GM18505 (cell line): Measurements from ENCODE around the gene C11orf52.
A peak's percentile ranks its signal among the peaks of the same experiment; 100 is the strongest.

Experiments used
- ATAC-seq: cut with Tn5 transposase; IDR thresholded peaks from one replicate; pipeline ENCODE4 v1.9.1; 2021; ENCODE audit not compliant: unreplicated experiment
- POLR2A ChIP-seq: IDR thresholded peaks from 4 replicates; pipeline ENCODE4 v1.6.1; 2011; ENCODE audit warnings: borderline replicate concordance; ENCODE audit not compliant: insufficient read depth, insufficient read length; ENCODE audit errors: extremely low read depth

The C11orf52 gene

GRCh38 chr11:111938687-111939160, 20.0 kb downstream of the C11orf52 start:
- no peak for TF ChIP-seq POLR2A
- peak; percentile 76 for ATAC-seq

DNA sequence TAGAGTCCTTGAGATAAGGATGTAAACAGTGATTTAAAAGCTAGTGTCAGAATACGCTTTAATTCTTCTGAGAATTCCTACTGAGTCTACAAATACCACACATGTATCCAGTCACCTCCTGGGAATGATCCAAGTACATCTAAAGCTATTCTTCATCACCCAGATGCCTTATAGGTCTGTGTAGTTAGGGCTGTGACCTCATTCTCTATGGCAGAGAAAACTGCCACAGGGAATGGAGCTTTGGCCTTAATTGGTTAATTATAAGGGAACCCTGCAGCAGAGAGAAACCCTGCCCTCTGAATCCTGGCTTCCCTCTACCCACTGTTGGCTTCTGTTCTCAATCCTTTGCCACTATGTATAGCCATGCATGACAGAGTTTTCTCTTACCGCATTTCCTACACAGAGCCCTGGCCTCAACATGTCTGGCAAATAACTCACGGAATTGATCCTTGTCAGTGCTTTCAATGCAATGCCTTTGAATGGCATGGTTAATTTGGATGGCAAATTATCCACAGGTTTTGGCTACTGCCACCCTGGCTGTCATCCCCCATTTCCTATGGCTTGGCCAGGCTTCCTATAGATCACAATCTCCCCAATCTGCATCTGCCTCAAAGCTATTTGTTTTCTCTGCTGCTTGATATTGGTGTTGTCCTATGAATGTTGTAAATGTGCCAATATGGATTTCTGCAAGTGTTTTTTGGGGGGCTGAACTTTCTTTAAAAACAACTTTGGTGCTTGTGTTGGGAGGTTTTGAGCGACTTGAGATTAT, 21.3 kb downstream of the C11orf52 start:
- TF ChIP-seq POLR2A, result no peak
- ATAC-seq, result no peak

GRCh38 chr11:111941963-111942362, 23.2 kb downstream of the C11orf52 start:
- no peak for TF ChIP-seq POLR2A
- ATAC-seq, result no peak

DNA sequence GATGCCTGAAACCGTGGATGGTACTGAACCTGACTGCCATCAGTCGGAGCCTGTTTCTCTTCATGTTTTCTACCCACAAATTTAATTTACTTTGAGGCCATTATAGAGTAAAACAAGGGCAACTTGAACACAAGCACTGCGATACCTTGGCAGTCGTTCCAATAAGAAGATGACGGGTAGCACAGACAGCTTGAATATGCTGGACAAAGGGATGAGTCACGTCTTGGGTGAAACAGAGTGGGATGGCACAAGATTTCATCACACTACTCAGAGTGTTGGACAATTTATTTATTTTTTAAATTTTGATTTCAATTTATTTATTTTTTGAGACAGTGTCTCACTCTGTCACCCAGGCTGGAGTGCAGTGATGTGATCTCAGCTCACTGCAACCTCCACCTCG, 24.1 kb downstream of the C11orf52 start:
- TF ChIP-seq POLR2A, result no peak
- ATAC-seq, result no peak

DNA sequence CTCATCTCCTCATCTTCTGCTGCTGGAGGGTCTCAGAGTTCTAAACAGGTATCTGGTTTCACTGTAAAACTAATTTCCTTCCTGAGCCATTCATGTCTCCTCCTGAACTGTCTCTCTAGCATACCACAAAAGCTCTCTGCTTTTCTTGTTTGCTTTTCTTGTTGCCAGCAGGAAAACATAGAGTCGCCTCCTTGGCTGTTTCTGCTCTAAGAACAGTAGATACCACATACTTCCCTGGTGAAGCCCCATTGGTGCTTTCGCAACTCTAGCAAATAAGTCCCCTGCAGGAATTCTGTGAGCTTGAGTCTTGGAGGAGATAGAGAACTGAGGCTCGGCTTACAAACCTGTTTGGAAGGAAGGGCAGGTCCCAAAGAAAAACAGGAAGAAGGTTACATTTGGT, 25.4 kb downstream of the C11orf52 start:
- TF ChIP-seq POLR2A, result no peak
- no peak for ATAC-seq

DNA sequence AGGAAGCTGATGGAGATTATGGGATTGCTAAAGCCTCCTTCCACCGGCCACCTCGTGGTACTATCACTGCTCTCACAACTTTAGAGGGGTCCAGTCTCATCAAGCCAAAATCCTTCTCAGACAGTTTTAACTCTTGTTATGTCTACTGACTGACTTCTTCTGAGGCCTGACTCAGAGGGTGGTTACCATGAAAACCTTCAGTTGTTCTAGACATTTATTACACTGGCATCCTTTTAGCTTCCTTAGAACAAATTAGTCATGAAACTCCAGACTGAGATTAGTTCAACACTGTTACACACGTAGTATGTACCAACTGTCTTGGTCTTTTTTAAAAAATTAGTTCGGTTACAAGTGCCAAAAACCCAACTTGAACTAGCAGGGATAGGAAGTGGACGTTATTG, 25.9 kb downstream of the C11orf52 start:
- TF ChIP-seq POLR2A, result no peak
- no peak for ATAC-seq

DNA sequence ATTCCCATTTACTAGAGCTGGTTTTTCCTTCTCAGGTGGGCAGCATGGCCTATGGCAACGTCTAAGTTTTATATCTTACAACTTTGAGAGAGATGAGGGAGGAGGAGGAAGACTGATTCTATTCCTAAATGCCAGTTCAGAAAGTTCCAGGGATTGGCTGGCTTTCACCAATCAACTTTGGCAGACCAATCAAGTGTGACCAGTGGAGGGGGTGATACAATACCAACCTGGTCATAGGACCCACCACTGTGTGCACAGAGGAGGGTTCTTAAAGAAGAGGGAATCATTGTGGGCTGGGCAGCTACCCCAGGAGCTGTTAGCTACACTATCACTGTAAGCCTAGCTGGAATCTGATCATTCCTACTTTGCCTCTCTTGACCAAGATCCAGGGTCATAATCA, 26.5 kb downstream of the C11orf52 start:
- no peak for ATAC-seq
- TF ChIP-seq POLR2A, result no peak

GRCh38 chr11:111946499-111946898, 27.8 kb downstream of the C11orf52 start:
- ATAC-seq, result no peak
- TF ChIP-seq POLR2A, result no peak

DNA sequence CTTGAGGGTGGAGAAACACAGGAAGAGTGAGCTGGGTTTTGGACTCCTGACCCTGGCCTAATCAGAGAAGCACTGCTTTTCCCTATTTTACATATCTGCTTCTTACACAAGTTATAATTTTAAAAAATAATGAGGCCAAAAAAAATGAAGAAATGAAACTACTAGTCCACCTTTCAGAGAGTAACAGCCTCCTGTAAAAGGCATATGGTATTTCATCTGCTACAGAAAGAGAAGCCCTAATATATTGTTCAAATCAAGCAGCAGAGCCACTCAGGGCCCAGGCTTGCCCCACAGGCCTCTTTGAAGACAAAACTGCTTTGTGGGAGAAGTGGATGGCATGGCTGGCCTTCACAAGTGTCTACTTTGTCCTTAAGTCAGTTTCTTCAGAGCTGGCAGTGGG, 28.4 kb downstream of the C11orf52 start:
- TF ChIP-seq POLR2A, result no peak
- ATAC-seq, result no peak

DNA sequence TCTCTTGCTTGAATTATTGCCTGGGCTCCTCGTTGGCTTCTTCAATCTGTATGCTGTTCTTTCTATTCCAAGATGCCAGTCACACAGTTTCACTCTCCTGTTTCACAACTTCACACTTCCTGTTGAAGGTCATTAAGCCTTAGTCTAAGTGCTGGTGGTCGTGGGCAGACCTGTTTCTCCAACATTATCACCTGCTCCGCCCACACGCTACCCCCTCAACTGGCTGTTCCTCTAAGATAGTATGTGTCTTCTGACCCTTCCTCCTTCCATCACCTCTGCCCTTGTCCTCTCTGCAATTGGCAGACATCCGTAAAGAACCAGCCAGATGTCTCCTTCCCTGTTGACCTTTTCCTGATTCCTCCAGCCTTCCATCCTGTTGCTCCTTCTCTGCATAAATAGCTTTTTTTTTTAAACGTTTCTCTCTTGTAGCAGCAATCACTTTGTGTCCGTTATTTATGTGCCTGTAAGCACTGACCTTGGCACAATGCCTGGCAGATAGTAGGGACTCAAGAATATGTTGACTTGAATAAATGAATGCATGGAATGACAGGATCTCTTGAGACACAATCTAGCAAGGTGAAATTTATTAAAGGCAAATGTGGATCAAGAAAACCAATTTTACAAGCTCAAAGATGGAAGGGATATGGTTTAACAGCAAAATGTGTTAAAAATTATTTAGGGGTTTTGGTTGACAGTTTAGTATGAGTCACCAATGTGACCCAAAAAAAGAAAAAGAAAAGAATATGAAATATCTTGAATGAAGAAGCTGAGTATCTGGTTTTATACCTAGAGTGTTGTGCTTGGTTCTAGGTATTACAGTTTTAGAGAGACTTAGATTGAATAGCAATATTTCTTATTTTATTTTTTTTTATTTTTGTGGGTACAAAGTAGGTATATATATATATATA, 31.1 kb downstream of the C11orf52 start:
- TF ChIP-seq POLR2A, result no peak
- ATAC-seq, result no peak

DNA sequence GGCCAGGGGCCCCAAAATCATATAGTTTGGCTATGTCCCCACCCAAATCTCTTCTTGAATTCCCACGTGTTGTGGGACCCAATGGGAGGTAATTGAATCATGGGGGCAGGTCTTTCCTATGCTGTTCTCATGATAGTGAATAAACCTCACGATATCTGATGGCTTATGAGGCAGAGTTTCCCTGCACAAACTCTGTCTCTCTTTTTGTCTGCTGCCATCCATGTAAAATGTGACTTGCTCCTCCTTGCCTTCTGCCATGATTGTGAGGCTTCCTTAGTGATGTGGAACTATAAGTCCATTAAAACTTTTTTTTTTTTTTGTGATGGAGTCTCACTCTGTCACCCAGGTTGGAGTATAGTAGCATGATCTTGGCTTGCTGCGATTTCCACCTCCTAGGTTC, 32.9 kb downstream of the C11orf52 start:
- ATAC-seq, result no peak
- TF ChIP-seq POLR2A, result no peak

DNA sequence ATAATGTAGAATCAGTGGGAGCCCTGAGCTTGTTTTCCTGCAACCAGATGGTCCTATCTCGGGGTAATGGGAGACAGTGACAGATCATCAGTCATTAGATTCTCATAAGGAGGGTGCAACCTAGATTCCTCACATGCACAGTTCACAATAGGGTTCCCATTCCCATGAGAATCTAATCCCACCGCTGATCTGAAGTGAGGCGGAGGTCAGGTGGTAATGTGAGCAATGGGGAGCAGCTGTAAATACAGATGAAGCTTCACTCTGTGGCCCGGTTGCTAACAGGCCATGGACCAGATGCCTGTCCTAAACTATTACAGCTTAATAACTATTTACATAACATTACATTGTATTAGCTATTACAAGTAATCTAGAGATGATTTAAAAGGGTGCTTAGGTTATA, 35.4 kb downstream of the C11orf52 start:
- no peak for ATAC-seq

GRCh38 chr11:111957663-111958444, 39.1 kb downstream of the C11orf52 start:
- no peak for ATAC-seq
- TF ChIP-seq POLR2A, result no peak

More for the DNA sequence above, 35.4 kb downstream of the C11orf52 start:
- TF ChIP-seq POLR2A, result no peak
